Activated CD4-positive, alpha-beta T cell treated with anti-CD3 and anti-CD28 coated beads, Interleukin-2, amount 10 ng/mL, durations not matched to agents 24 days and 14 days (primary cell): Measurements from ENCODE around the gene CHRNA4. TPM values are rescaled to one million over a fixed set of nuclear protein-coding genes. Genes with fewer than 3 reads are reported as not detected.

Experiments
- DNase-seq: peaks from one replicate; pipeline ENCODE4 v3.0.0; 2022
- H3K27ac Mint-ChIP-seq: one replicate; pipeline ENCODE4 v1.8.0; 2022; ENCODE audit warnings: mild to moderate bottlenecking, mixed read lengths
- H3K27me3 Mint-ChIP-seq: one replicate; pipeline ENCODE4 v1.8.0; 2022; ENCODE audit warnings: mixed read lengths
- H3K36me3 Mint-ChIP-seq: one replicate; pipeline ENCODE4 v1.8.0; 2022; ENCODE audit warnings: low read depth, mild to moderate bottlenecking, mixed read lengths
- H3K4me1 Mint-ChIP-seq: one replicate; pipeline ENCODE4 v1.8.0; 2021; ENCODE audit warnings: mixed read lengths
- H3K4me3 Mint-ChIP-seq: one replicate; pipeline ENCODE4 v1.8.0; 2022; ENCODE audit warnings: mild to moderate bottlenecking, moderate library complexity, mixed read lengths
- H3K9me3 Mint-ChIP-seq: one replicate; pipeline ENCODE4 v1.8.0; 2021; ENCODE audit warnings: mixed read lengths
- intact Hi-C: fragments of 100-400 bp; cut with micrococcal nuclease; formaldehyde crosslinking; loops from one replicate; pipeline ENCODE4 v1.15.1; 2023
- total RNA-seq: library from RNA; stranded (reverse); gene quantifications from 2 replicates; pipeline ENCODE4 v1.2.3, GENCODE V29; 2022

The CHRNA4 gene
- total RNA-seq, 1 donor from 2014 or later = not detected

GRCh38 chr20:63402181-63402859 lies 41.2 kb upstream of the CHRNA4 start:
- H3K4me1 Mint-ChIP-seq = no peaks in the 10 kb centered on the region
- intact Hi-C loops = no loop called here

GRCh38 chr20:63401384-63402110 lies 40.4 kb upstream of the CHRNA4 start:
- H3K27ac Mint-ChIP-seq = no peak overlapping the region
- no peak for DNase-seq
- no peaks in the 10 kb centered on the region for H3K27me3 Mint-ChIP-seq
- H3K4me3 Mint-ChIP-seq = no peak overlapping the region
- no peaks in the 10 kb centered on the region for H3K4me1 Mint-ChIP-seq
- H3K9me3 Mint-ChIP-seq = no peaks in the 10 kb centered on the region
- H3K36me3 Mint-ChIP-seq = no peaks in the 10 kb centered on the region
- intact Hi-C loops = no loop called here

More at GRCh38 chr20:63402181-63402859, 41.2 kb upstream of the CHRNA4 start:
- Mint-ChIP-seq H3K27ac (no peak overlapping the region), H3K4me3 (no peak overlapping the region), H3K36me3 (no peaks in the 10 kb centered on the region), H3K27me3 (no peaks in the 10 kb centered on the region), H3K9me3 (no peaks in the 10 kb centered on the region)
- no peak for DNase-seq

DNA sequence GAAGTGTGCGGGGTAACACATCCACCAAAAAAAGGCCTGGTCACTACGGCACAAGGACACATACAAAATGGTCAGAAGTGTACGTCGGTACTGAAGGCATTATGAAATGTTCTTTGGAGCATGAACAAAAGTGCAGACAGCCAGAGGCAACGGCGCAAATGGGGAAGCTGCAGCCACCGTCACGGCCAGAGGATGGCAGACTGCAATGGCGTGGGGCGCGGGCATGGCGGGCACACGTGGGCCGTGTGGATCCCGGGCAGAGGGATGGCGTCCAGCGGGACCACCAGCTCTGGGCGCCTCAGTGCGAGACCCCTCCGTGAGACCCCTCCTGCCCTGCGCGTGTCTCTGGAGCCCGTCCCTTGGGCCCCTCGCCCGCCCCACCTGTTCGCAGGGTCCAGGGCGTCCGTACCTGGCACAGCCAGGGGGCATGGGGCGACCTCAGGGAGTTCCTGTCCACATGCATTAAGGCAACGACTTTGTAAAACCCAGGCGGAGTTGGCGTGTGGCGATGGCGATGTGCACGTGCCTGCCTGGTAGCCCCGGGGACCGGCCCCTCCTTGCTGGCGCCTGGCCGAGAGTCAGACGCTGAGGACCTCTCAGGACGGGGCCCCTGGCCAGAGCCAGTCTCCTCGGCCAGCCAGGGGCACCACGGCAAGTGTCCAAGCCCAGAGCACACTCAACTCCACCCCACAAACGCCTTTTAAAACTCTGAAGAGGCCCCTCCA lies 39.5 kb upstream of the CHRNA4 start:
- Mint-ChIP-seq H3K27ac (no peak overlapping the region), H3K36me3 (no peaks in the 10 kb centered on the region), H3K27me3 (no peaks in the 10 kb centered on the region), H3K9me3 (no peaks in the 10 kb centered on the region), H3K4me3 (no peak overlapping the region), H3K4me1 (no peaks in the 10 kb centered on the region)
- no peak for DNase-seq
- intact Hi-C loops = no loop called here

- no peaks in the 10 kb centered on the region for H3K36me3 Mint-ChIP-seq
- H3K9me3 Mint-ChIP-seq = no peaks in the 10 kb centered on the region
- H3K4me3 Mint-ChIP-seq = no peak overlapping the region
- no peaks in the 10 kb centered on the region for H3K4me1 Mint-ChIP-seq
- no peak overlapping the region for H3K27ac Mint-ChIP-seq
- no peaks in the 10 kb centered on the region for H3K27me3 Mint-ChIP-seq
- no peak for DNase-seq
- intact Hi-C loops = no loop called here
Observed at GRCh38 chr20:63399596-63400375, 38.6 kb upstream of the CHRNA4 start.

- no peak overlapping the region for H3K4me3 Mint-ChIP-seq
- no peaks in the 10 kb centered on the region for H3K27me3 Mint-ChIP-seq
- no peaks in the 10 kb centered on the region for H3K9me3 Mint-ChIP-seq
- no peak for DNase-seq
- intact Hi-C loops = no loop called here
- no peaks in the 10 kb centered on the region for H3K4me1 Mint-ChIP-seq
- no peak overlapping the region for H3K27ac Mint-ChIP-seq
- no peaks in the 10 kb centered on the region for H3K36me3 Mint-ChIP-seq
Observed at GRCh38 chr20:63398744-63399514, 37.8 kb upstream of the CHRNA4 start.

- no peaks in the 10 kb centered on the region for H3K36me3 Mint-ChIP-seq
- intact Hi-C loops = no loop called here
- no peak overlapping the region for H3K4me3 Mint-ChIP-seq
- no peak for DNase-seq
- H3K4me1 Mint-ChIP-seq = no peaks in the 10 kb centered on the region
- no peak overlapping the region for H3K27ac Mint-ChIP-seq
- H3K27me3 Mint-ChIP-seq = no peaks in the 10 kb centered on the region
- H3K9me3 Mint-ChIP-seq = no peaks in the 10 kb centered on the region
Observed at GRCh38 chr20:63397946-63398450, 36.8 kb upstream of the CHRNA4 start.

- intact Hi-C loops = no loop called here
- H3K36me3 Mint-ChIP-seq = no peaks in the 10 kb centered on the region
Observed at GRCh38 chr20:63397155-63397843, 36.1 kb upstream of the CHRNA4 start.

GRCh38 chr20:63396300-63396699 lies 35.2 kb upstream of the CHRNA4 start:
- intact Hi-C loops = no loop called here
- no peak for DNase-seq
- Mint-ChIP-seq H3K9me3 (no peaks in the 10 kb centered on the region), H3K36me3 (no peaks in the 10 kb centered on the region), H3K4me1 (no peaks in the 10 kb centered on the region), H3K27me3 (no peaks in the 10 kb centered on the region), H3K27ac (no peak overlapping the region), H3K4me3 (no peak overlapping the region)

More at GRCh38 chr20:63397155-63397843, 36.1 kb upstream of the CHRNA4 start:
- H3K27ac Mint-ChIP-seq = no peak overlapping the region
- H3K4me3 Mint-ChIP-seq = no peak overlapping the region
- no peaks in the 10 kb centered on the region for H3K9me3 Mint-ChIP-seq
- no peak for DNase-seq
- no peaks in the 10 kb centered on the region for H3K4me1 Mint-ChIP-seq
- H3K27me3 Mint-ChIP-seq = no peaks in the 10 kb centered on the region

DNA sequence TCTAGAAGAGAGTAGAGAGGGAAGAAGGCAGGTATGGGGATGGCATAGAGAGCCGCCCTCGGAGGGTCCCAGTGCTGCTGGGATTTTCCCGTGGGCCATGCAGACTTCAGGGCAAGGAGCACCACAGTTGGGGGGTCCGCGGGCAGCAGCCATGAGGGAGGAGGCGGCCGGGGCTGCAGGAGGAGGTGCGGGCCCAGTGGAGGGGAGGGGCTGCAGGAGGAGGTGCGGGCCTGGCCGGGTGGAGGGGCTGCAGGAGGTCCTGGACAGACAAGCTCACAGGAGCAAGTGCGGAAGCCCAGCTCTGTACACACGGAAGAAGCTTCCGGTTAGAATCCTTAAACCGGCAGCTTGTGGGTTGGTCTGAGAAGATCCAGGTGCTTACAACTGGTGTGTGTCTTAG lies 34.6 kb upstream of the CHRNA4 start:
- H3K27me3 Mint-ChIP-seq = no peaks in the 10 kb centered on the region
- no peak overlapping the region for H3K4me3 Mint-ChIP-seq
- H3K27ac Mint-ChIP-seq = no peak overlapping the region
- no peaks in the 10 kb centered on the region for H3K9me3 Mint-ChIP-seq
- DNase-seq = no peak
- H3K36me3 Mint-ChIP-seq = no peaks in the 10 kb centered on the region
- no peaks in the 10 kb centered on the region for H3K4me1 Mint-ChIP-seq
- intact Hi-C loops = no loop called here

- Mint-ChIP-seq H3K9me3 (no peaks in the 10 kb centered on the region), H3K36me3 (no peaks in the 10 kb centered on the region), H3K4me1 (no peaks in the 10 kb centered on the region), H3K4me3 (no peak overlapping the region), H3K27me3 (no peaks in the 10 kb centered on the region), H3K27ac (no peak overlapping the region)
- no peak for DNase-seq
- intact Hi-C loops = no loop called here
Observed at GRCh38 chr20:63394920-63395455, 33.8 kb upstream of the CHRNA4 start.

GRCh38 chr20:63394069-63394919 lies 33.1 kb upstream of the CHRNA4 start:
- Mint-ChIP-seq H3K9me3 (no peaks in the 10 kb centered on the region), H3K36me3 (no peaks in the 10 kb centered on the region), H3K27ac (no peak overlapping the region), H3K4me3 (no peak overlapping the region), H3K4me1 (no peaks in the 10 kb centered on the region), H3K27me3 (no peaks in the 10 kb centered on the region)
- DNase-seq = no peak
- intact Hi-C loops = no loop called here

GRCh38 chr20:63393566-63393965 lies 32.4 kb upstream of the CHRNA4 start:
- Mint-ChIP-seq H3K9me3 (no peaks in the 10 kb centered on the region), H3K27ac (no peak overlapping the region), H3K36me3 (no peaks in the 10 kb centered on the region), H3K4me3 (no peak overlapping the region), H3K4me1 (no peaks in the 10 kb centered on the region), H3K27me3 (no peaks in the 10 kb centered on the region)
- no peak for DNase-seq
- intact Hi-C loops = no loop called here
